GM12878 (cell line): ENCODE data around the gene TMEM88. TPM values are rescaled to one million over a fixed set of nuclear protein-coding genes. Genes with fewer than 3 reads are reported as not detected.

ENCODE experiments used
- BCL3 ChIP-seq: IDR thresholded peaks from 2 replicates; pipeline ENCODE4 v1.6.1; 2011; ENCODE audit warnings: borderline replicate concordance, low read depth, mild to moderate bottlenecking, moderate library complexity, low read length; ENCODE audit not compliant: insufficient read depth, poor library complexity, severe bottlenecking
- CUX1 ChIP-seq: IDR thresholded peaks from 2 replicates; pipeline ENCODE4 v1.6.1; 2012; ENCODE audit warnings: improper control_type of control experiment, low read depth, low read length; ENCODE audit not compliant: insufficient replicate concordance
- E2F4 ChIP-seq: IDR thresholded peaks from 2 replicates; pipeline ENCODE4 v1.6.1; 2012; ENCODE audit warnings: low read depth, low read length, improper control_type of control experiment
- IRF3 ChIP-seq: fragments of 450-650 bp; IDR thresholded peaks from 2 replicates; pipeline ENCODE4 v1.6.1; 2014; ENCODE audit warnings: mild to moderate bottlenecking
- JUND ChIP-seq: IDR thresholded peaks from 2 replicates; pipeline ENCODE4 v1.6.1; 2012; ENCODE audit warnings: low read depth, mild to moderate bottlenecking, low read length, improper control_type of control experiment, moderate library complexity
- MEF2B ChIP-seq: fragments of 450-650 bp; IDR thresholded peaks from 2 replicates; pipeline ENCODE4 v1.6.1; 2018; ENCODE audit warnings: mild to moderate bottlenecking, moderate library complexity; ENCODE audit not compliant: partially characterized antibody, poor library complexity, severe bottlenecking
- MXI1 ChIP-seq: fragments of 150-350 bp; IDR thresholded peaks from 2 replicates; pipeline ENCODE4 v1.6.1; 2011; ENCODE audit warnings: low read depth, mild to moderate bottlenecking, inconsistent platforms, low read length, improper control_type of control experiment
- MYB ChIP-seq: fragments of 150-350 bp; IDR thresholded peaks from 2 replicates; pipeline ENCODE4 v1.6.1; 2014; ENCODE audit warnings: mild to moderate bottlenecking, low read depth, low read length, borderline replicate concordance
- NFIC ChIP-seq: IDR thresholded peaks from 2 replicates; pipeline ENCODE4 v1.6.1; 2012; ENCODE audit warnings: low read depth, mild to moderate bottlenecking, inconsistent platforms, low read length, moderate library complexity
- NFXL1 ChIP-seq: fragments of 450-650 bp; IDR thresholded peaks from 2 replicates; pipeline ENCODE4 v1.6.1; 2017; ENCODE audit warnings: antibody characterized with exemption, mild to moderate bottlenecking, borderline replicate concordance
- NFYA ChIP-seq: IDR thresholded peaks from 2 replicates; pipeline ENCODE4 v1.6.1; 2011; ENCODE audit warnings: low read depth, mild to moderate bottlenecking, low read length, improper control_type of control experiment, borderline replicate concordance
- NR2C1 ChIP-seq: fragments of 450-650 bp; IDR thresholded peaks from 2 replicates; pipeline ENCODE4 v1.6.1; 2017; ENCODE audit warnings: antibody characterized with exemption, mild to moderate bottlenecking, moderate library complexity
- NR2C2 ChIP-seq: IDR thresholded peaks from 2 replicates; pipeline ENCODE4 v1.6.1; 2011; ENCODE audit warnings: borderline replicate concordance, low read depth; ENCODE audit not compliant: control insufficient read depth, insufficient read length
- NRF1 ChIP-seq: conservative IDR thresholded peaks from 2 replicates; pipeline ENCODE4 v1.6.1; 2011; ENCODE audit warnings: mild to moderate bottlenecking, low read depth, low read length, improper control_type of control experiment
- PML ChIP-seq: IDR thresholded peaks from 2 replicates; pipeline ENCODE4 v1.6.1; 2012; ENCODE audit warnings: low read length, inconsistent platforms
- RAD21 ChIP-seq: IDR thresholded peaks from 2 replicates; pipeline ENCODE4 v1.6.1; 2011; ENCODE audit warnings: mild to moderate bottlenecking, low read depth, low read length, moderate library complexity; ENCODE audit not compliant: insufficient read depth
- SMARCA5 ChIP-seq: fragments of 450-650 bp; IDR thresholded peaks from 2 replicates; pipeline ENCODE4 v1.6.1; 2017; ENCODE audit warnings: mild to moderate bottlenecking
- STAT3 ChIP-seq: IDR thresholded peaks from 2 replicates; pipeline ENCODE4 v1.6.1; 2011; ENCODE audit warnings: low read depth, low read length, improper control_type of control experiment
- USF1 ChIP-seq: IDR thresholded peaks from 2 replicates; pipeline ENCODE4 v1.6.1; 2011; ENCODE audit warnings: borderline replicate concordance, low read depth, mild to moderate bottlenecking, moderate library complexity, mixed read lengths, low read length; ENCODE audit not compliant: insufficient read depth; ENCODE audit errors: extremely low read length
- polyA plus RNA-seq, 11 experiments: library from polyadenylated mRNA; depleted of rRNA in 4 of 11; unstranded in 6 of 11; stranded (reverse) in 5 of 11; fragments of >200 nt; fragmentation: Nextera tagmentation in 4 of 11; fragmentation: Illumina TruSeq in 1 of 11; extraction: Ambion mirVana in 4 of 11; extraction: Trizol in 1 of 11; gene quantifications; 1 replicate in 1 of 11; 2 replicates in 10 of 11; pipeline versions ENCODE4 v1.2.1 to v1.2.3, GENCODE V29; 2011 to 2016; ENCODE audit warnings: inconsistent platforms in 2 of 11, missing spikeins in 2 of 11, low read depth in 1 of 11
- total RNA-seq, 4 experiments: library from RNA; depleted of rRNA in 3 of 4; stranded (reverse); fragments of >200 nt in 3 of 4; fragmentation: Illumina TruSeq in 1 of 4; extraction: Trizol in 1 of 4; gene quantifications; 2 replicates each; pipeline versions ENCODE4 v1.2.1 to v1.2.3, GENCODE V29; 2013 to 2021

Gene TMEM88
- total and polyA plus RNA-seq, 10 of the 15 experiments (the other 5 are each of a cell fraction or from before 2014, with no cell fraction given): 0.21 to 2.2 (median 0.62) TPM; not detected in 5

GRCh38 chr17:7844292-7845154 lies 10.3 kb upstream of the TMEM88 start (continued):
- TF ChIP-seq E2F4: no peak
- TF ChIP-seq CUX1: no peak
- peak; percentile 71 for TF ChIP-seq IRF3
- no peak for TF ChIP-seq MXI1
- TF ChIP-seq SMARCA5: no peak; the same call in 1 of the 2 replicates
- no peak for TF ChIP-seq PML
- TF ChIP-seq USF1: no peak
- no peak for TF ChIP-seq BCL3
- TF ChIP-seq NRF1: no peak
- TF ChIP-seq NFIC: no peak
- no peak for TF ChIP-seq NFYA
- no peak for TF ChIP-seq MYB
- no peak for TF ChIP-seq MEF2B
- TF ChIP-seq NR2C2: no peak
- no peak for TF ChIP-seq NFXL1
- TF ChIP-seq STAT3: no peak
- no peak for TF ChIP-seq JUND
- no peak for TF ChIP-seq RAD21
- TF ChIP-seq NR2C1: peak; percentile 53
